Stimulated activated CD8-positive, alpha-beta memory T cell treated with anti-CD3 and anti-CD28 coated beads, Interleukin-2, amount 100 ng/mL, for 1 hour (primary cell): Measurements from ENCODE around the gene DHX30.
"Not testable (repeated sequence)": the region's sequence is repeated elsewhere in the genome, so short reads cannot be mapped to it uniquely, and the experiment has no call there.

Experiments
- DNase-seq, 2 donors: peaks; one replicate each; pipeline ENCODE4 v3.0.0-alpha.2; 2020; ENCODE audit warnings: low read depth in 2 of 2

The DHX30 gene

DNA sequence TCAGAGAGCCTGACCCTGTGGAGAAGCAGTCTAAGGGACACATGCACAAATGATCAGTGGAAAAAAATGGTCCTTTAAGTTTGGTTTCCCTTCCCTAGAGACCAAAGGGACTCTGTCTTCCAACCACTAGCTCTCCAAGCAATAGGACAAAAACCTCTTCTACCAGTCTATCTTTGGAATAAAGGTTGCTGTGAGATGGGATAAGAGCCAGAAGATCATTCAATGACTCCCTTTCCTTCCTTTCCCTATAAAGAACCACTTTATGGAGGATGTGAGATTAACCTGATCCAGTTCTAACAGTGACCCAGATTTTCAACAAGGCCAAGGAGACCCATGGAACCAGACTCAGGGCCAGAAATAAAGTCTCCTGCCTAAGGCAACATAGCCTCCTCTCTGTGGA is 74.8 kb downstream of the DHX30 start:
- DNase-seq: no peak

DNA sequence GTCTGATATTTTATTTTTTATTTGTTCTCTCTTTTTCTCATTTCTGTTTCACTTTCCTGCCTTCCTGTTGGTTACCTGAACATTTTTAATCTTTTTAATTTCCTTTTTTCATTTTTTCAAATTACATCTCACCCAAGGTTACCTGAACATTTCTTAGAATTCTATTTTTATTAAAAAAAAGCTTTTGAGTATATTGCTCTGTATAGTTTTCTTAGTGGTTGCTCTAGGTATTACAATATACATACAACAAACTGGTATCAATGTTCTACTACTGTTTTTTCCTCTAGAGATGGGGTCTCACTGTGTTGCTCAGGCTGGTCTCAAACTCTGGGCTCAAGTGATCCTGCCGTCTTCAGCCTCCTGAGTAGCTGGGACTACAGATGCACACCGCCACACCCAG is 79.4 kb downstream of the DHX30 start:
- DNase-seq: no peak

GRCh38 chr3:47884603-47885002 is 81.7 kb downstream of the DHX30 start:
- no peak for DNase-seq

GRCh38 chr3:47885168-47885567 is 82.2 kb downstream of the DHX30 start:
- no peak for DNase-seq

DNA sequence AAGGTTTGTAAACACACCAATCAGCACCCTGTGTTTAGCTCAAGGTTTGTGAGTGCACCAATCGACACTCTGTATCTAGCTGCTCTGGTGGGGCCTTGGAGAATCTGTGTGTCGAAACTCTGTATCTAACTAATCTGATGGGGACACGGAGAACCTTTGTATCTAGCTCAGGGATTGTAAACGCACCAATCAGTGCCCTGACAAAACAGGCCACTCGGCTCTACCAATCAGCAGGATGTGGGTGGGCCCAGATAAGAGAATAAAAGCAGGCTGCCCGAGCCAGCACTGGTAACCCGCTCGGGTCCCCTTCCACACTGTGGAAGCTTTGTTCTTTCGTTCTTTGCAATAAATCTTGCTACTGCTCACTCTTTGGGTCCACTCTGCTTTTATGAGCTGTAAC is 85.1 kb downstream of the DHX30 start:
- not testable (repeated sequence) for DNase-seq

DNA sequence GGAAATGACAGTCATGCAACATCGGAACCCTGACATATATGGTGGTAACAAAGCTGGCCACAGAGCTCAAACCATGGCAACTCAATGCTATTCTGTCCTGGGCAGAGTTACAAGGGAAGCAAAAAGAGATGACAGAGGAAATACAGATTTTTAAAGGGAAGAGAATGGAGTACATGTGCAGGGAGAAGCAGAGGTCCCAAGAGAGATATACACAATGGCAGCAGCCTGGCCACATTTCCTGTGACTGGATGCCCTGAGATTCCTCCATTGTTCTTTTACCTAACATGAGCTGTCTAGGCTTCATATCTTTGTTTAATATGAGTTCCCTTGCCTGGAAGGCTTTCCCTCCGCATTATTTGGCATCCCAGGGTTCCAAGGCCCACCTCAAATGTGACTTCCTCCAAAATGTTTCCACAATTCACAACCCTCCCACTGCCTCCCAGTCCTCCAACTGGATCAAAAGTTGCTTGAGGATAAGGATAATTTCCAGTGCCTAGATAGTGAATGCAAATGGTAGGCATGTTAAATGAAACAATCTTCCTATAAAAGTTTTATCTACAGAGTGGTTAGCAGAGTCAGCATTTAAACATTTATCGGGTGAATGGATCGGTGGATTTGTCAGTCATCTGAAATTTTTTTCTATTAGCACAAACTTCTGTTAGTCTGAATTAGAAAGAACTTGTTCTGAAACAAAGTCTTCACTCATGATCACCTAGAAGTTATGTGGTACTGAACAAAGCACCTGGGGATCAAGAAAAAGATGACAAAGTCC is 86.2 kb downstream of the DHX30 start:
- no peak for DNase-seq

DNA sequence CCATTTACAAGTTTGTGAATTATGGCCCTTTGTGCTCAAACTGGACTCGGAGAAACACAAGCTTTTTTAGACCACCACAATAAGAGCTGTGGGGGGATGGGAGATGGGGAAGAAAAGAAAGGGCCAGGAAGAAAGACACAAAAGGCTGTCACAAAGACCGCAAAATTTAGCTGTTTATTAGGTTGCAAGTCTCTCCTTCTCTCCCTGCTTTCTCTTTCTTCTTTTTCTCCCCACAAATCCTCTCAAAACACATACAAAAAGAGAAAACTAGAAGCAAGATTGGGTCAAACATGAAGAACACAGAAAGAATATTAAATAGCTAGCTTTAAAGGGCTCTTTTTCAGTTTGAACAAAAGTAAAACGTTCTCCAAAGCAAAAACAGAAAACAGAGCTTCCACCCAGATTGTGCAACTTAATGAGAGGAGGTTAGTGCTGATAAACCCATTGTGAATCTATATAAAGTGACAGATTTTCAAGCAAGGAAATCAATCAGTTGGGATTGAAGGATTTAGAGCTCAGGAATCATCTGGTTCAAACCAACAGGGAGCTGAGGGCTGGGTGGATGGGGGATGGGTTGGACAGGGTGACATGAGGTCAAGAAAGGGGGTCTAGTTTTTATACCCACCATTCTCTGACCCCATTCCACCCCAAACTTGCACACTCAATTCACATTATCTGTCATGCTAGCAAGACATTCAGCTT is 87.3 kb downstream of the DHX30 start:
- no peak for DNase-seq

DNA sequence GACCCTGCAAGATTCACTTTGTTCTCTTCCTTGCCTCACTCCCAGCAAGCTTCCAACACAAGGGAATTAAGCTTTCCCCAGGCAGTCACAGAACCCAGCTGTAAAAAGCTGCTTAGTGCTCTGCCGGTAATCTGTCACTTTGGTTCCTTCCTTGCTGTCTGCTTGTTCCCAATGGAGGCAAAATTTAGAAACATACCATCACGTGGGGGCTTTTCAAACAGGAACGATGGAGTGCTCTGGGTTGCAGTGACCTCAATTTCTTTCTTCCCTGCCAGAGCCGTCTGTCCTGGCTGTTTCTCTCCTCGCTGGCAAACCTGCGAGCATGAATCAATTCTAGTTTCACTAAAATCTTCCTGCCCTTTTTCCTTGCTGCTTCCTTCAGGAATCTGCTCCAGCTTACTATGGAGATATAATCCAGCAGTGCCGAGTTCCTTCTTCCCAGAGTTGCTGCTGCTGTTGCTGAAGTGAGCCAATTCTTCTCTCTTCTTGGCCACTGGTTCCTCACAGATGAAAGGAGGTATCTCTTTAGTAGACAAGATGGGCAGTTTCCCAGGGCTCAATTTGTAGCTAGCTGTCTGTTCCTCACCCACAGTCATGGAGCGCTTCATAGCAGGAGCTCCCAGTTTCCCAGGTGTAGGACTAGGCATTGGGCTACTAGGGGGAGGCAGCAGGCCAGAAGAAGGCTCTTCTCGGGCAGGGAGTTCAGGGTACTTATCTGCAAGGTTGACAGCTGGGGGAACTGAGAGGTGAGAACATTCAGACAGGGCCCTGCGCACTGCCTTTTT is 88.1 kb downstream of the DHX30 start:
- DNase-seq: no peak

DNA sequence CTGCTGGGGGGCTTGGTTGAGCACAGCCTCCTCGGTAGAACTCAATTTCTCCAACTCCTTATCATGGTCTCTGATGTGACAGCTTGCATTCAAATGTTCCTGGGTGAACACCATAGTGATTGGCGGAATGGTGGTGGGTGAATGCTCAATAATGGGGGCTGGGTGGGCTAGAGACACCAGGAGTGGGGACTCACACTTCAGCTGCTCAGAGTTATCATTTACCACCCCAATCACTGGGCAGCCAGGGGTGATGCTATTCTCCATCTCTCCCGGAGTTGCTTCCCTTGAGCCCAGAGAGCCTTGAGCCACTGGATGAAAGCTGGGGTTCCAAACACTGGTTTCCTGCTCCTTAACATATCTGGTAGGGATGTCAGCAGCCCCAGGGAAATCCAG is 88.7 kb downstream of the DHX30 start:
- DNase-seq: no peak

GRCh38 chr3:47892286-47893040 is 89.5 kb downstream of the DHX30 start:
- no peak for DNase-seq

GRCh38 chr3:47895241-47895640 is 92.3 kb downstream of the DHX30 start:
- no peak for DNase-seq

DNA sequence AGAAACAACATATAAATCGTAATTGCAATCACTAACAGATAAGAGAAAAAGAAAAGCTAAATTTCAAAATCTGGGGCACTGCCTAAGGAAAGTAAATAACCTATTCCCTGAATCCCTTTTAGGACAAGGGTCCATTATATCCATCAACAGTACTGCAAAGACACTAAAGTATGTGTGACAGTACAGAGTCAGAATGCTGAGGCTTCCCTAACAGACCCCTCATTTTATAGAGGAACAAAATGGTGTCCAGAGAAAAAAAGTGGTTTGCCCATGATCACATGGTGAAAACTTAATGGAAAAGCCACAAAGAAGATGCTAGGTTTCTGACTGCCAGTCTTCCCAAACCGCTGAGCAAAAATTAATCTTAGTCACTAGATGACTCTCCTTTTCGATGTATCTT is 93.8 kb downstream of the DHX30 start:
- DNase-seq: no peak

DNA sequence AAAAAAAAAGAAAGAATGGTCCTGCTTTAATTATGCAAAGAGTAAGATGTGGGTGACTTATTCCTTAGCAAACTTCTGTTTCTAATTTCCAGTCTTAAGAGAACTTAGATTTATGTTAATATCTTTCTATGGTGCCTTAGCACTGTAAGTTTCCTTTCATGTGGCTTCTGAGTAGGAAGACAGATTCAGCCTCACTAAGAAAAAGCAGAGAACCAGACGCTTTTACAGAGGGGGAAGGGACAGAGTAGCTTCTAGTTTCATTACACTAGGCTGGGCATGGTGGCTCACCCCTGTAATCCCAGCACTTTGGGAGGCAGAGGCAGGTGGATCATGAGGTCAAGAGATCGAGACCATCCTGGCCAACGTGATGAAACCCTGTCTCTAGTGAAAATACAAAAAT is 95.0 kb downstream of the DHX30 start:
- DNase-seq: no peak

DNA sequence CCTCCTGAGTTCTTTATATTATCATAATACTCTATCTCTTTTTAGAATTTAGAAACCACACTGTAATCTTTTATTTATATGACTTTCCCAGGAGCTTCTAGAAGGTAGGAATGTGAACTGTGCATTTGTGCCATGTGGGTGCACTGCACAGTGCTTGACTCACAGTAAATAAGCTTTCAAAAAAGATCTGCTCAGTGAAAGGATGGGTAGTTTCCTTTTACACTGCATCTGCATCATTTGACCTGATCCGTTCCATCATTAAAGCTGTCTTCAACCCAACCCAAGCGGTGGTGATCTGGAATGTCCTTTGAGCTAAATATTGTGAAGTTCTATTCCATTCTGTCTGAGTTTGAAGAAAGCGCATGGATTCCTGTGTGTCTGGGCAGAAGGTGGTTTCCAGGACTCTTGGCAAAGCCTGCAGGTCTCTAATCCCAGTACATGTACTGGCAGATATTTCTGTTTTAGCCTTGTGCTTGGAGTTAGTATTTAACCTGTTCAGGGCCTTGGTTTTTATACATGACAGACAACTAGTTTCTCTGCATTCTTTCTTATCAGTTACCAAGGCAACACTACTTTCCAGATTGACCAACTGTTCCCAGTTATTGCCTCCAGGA is 96.7 kb downstream of the DHX30 start:
- no peak for DNase-seq
